ENCODE data around the gene USP7. TPM values are rescaled to one million over a fixed set of nuclear protein-coding genes. Genes with fewer than 3 reads are reported as not detected.

The USP7 gene
- total and polyA plus RNA-seq, 7 donors, result 41.6 to 135 (median 108) TPM

DNA sequence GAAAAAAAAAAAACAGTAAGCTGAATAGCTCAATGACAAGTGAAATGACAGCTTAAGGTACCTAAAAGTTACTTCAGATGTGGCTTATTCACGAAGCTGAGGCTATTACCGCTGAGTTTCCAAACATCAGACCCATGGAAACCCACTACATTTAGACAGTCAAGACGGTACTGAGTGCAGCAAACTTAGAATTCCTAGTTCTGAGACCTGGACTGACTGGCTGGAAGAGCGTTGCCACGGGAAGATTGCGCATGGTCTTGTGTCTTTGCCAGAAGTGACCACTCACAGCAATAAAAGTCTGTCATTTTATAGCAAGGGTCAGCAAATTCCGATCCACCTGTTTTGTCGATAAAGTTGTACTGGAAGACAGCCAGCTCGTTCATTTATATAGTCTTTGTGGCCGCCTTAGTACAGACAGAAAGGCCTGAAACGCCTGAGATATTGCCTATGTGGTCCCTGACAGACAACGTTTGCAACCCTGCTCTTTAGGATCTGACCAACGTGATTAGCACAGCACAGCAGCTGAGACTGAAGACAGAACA is 62.3 kb downstream of the USP7 start:
- Histone ChIP-seq H3K36me3 (ENCODE audit: insufficient read depth in 1 of 2, low read depth in 1 of 2) (peaks cover 31 to 100% of the 10 kb centered on the region in 2 donors), H3K27me3 (ENCODE audit: insufficient read depth in 3 of 3, low read length in 2 of 3) (no peaks in the 10 kb centered on the region), H3K4me3 (no peak overlapping the region), H3K4me1 (no peaks in the 10 kb centered on the region), H3K9me3 (no peaks in the 10 kb centered on the region), H3K27ac (no peak overlapping the region)
- DNase-seq (no peak), ATAC-seq (no peak)
- 78 to 83% (median 82%) methylated on average over 13 of the region's 13 CpGs for WGBS, 3 donors
- intact Hi-C loops (cut with DNase I), result no loop called here
- TF ChIP-seq, protein P1, sequence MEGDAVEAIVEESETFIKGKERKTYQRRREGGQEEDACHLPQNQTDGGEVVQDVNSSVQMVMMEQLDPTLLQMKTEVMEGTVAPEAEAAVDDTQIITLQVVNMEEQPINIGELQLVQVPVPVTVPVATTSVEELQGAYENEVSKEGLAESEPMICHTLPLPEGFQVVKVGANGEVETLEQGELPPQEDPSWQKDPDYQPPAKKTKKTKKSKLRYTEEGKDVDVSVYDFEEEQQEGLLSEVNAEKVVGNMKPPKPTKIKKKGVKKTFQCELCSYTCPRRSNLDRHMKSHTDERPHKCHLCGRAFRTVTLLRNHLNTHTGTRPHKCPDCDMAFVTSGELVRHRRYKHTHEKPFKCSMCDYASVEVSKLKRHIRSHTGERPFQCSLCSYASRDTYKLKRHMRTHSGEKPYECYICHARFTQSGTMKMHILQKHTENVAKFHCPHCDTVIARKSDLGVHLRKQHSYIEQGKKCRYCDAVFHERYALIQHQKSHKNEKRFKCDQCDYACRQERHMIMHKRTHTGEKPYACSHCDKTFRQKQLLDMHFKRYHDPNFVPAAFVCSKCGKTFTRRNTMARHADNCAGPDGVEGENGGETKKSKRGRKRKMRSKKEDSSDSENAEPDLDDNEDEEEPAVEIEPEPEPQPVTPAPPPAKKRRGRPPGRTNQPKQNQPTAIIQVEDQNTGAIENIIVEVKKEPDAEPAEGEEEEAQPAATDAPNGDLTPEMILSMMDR (IDR thresholded peaks at IDR 0.05), result no peak

GRCh38 chr16:8900343-8900742 is 63.4 kb downstream of the USP7 start:
- no peaks in the 10 kb centered on the region for H3K4me1 ChIP-seq
- H3K4me3 ChIP-seq, result no peak overlapping the region
- H3K36me3 ChIP-seq (ENCODE audit: insufficient read depth in 1 of 2, low read depth in 1 of 2), result peaks cover 26 to 100% of the 10 kb centered on the region in 2 donors
- no peaks in the 10 kb centered on the region for H3K27me3 ChIP-seq (ENCODE audit: insufficient read depth in 3 of 3, low read length in 2 of 3)
- no peaks in the 10 kb centered on the region for H3K9me3 ChIP-seq
- DNase-seq (no peak), ATAC-seq (no peak)
- intact Hi-C loops (cut with DNase I), result no loop called here
- H3K27ac ChIP-seq, result no peak overlapping the region
- 78 to 88% (median 78%) methylated on average over 5 of the region's 5 CpGs for WGBS, 3 donors
- TF ChIP-seq, protein P1 (IDR thresholded peaks at IDR 0.05), result no peak

GRCh38 chr16:8899709-8900317 is 63.9 kb downstream of the USP7 start:
- Histone ChIP-seq H3K27ac (no peak overlapping the region), H3K27me3 (ENCODE audit: insufficient read depth in 3 of 3, low read length in 2 of 3) (no peaks in the 10 kb centered on the region), H3K4me3 (no peak overlapping the region), H3K36me3 (ENCODE audit: insufficient read depth in 1 of 2, low read depth in 1 of 2) (peaks cover 26 to 100% of the 10 kb centered on the region in 2 donors), H3K9me3 (no peaks in the 10 kb centered on the region), H3K4me1 (no peaks in the 10 kb centered on the region)
- DNase-seq (no peak), ATAC-seq (no peak)
- intact Hi-C loops (cut with DNase I), result loop anchor here in 1 of 2 donors (10.0 kb wide), 1 partner anchor 215 kb away; no protein-coding TSS in a partner anchor
- WGBS, 3 donors, result 84 to 90% (median 87%) methylated on average over 9 of the region's 9 CpGs
- TF ChIP-seq, protein P1 (IDR thresholded peaks at IDR 0.05), result no peak

DNA sequence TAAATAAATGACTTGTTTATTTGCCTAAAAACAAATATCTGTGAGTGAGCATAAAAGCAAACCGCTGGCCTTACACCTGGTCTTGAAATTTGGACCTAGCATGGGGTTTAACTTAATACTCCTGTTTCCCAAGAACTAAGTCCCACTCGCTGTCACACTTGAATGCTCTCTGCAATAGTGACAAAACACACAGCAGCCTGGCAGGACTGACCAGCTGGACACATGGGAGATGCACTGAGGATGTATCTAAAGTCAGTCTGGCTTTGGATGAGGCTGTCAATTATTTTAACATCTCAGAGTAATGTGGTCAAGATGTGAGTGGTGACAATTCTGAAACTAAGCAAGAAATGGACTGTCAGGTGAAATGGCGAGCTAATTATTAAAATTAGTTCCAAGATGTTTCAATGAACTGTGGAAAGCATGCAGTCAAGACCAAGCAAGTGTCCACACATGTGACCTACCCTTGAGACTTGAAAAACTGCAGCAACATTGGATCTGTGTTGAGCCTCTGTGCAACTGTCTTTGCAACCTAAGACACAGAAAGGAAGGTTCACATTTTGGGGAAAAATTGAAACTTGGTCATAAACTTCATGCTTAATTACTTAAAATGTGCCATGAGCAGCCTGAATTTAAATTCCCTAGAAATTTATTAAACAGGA is 64.9 kb downstream of the USP7 start:
- TF ChIP-seq, protein P1 (IDR thresholded peaks at IDR 0.05), result no peak
- intact Hi-C loops (cut with DNase I), result loop anchor here in 1 of 2 donors (10.0 kb wide), 1 partner anchor 216 kb away; no protein-coding TSS in a partner anchor
- Histone ChIP-seq H3K4me3 (no peak overlapping the region), H3K9me3 (no peaks in the 10 kb centered on the region), H3K27me3 (ENCODE audit: insufficient read depth in 3 of 3, low read length in 2 of 3) (no peaks in the 10 kb centered on the region), H3K27ac (no peak overlapping the region), H3K4me1 (no peaks in the 10 kb centered on the region), H3K36me3 (ENCODE audit: insufficient read depth in 1 of 2, low read depth in 1 of 2) (peaks cover 26 to 100% of the 10 kb centered on the region in 2 donors)
- no peak for DNase-seq
- no peak for ATAC-seq
- 91 to 98% (median 94%) methylated on average over 3 of the region's 3 CpGs for WGBS, 3 donors

All from psoas muscle (tissue), 8 donors.